Glutamatergic neuron (in vitro differentiated cells): ENCODE results near the gene CLRN3. TPM values are rescaled to one million over a fixed set of nuclear protein-coding genes. Genes with fewer than 3 reads are reported as not detected.

ENCODE experiments used
- DNase-seq: peaks from one replicate; pipeline ENCODE4 v3.0.0; 2022
- H3K27ac Mint-ChIP-seq: one replicate; pipeline ENCODE4 v1.8.0; 2020; ENCODE audit warnings: mild to moderate bottlenecking, mixed read lengths, inconsistent platforms; ENCODE audit not compliant: unreplicated experiment
- H3K27me3 Mint-ChIP-seq: one replicate; pipeline ENCODE4 v1.8.0; 2020; ENCODE audit warnings: mild to moderate bottlenecking, moderate library complexity, mixed read lengths, inconsistent platforms; ENCODE audit not compliant: unreplicated experiment
- H3K36me3 Mint-ChIP-seq: one replicate; pipeline ENCODE4 v1.8.0; 2020; ENCODE audit warnings: mild to moderate bottlenecking, mixed read lengths, inconsistent platforms; ENCODE audit not compliant: unreplicated experiment
- H3K4me1 Mint-ChIP-seq: one replicate; pipeline ENCODE4 v1.8.0; 2020; ENCODE audit warnings: mild to moderate bottlenecking, low read depth, mixed read lengths, inconsistent platforms; ENCODE audit not compliant: unreplicated experiment
- H3K4me3 Mint-ChIP-seq: one replicate; pipeline ENCODE4 v1.8.0; 2020; ENCODE audit warnings: mild to moderate bottlenecking, mixed read lengths, inconsistent platforms; ENCODE audit not compliant: unreplicated experiment
- H3K9me3 Mint-ChIP-seq: one replicate; pipeline ENCODE4 v1.8.0; 2020; ENCODE audit warnings: mild to moderate bottlenecking, moderate library complexity, mixed read lengths, inconsistent platforms; ENCODE audit not compliant: unreplicated experiment
- CTCF ChIP-seq: fragments of 200-600 bp; sonication (generic); IDR thresholded peaks from one replicate; pipeline ENCODE4 v1.5.0; 2021; ENCODE audit not compliant: partially characterized antibody, unreplicated experiment
- total RNA-seq: library from RNA; stranded (reverse); fragmentation: NEBNext Ultra II Directional; extraction: Animal tissue kit (Norgen Biotek cat#: 25700); gene quantifications from one replicate; pipeline ENCODE4 v1.2.1, GENCODE V29; 2021; ENCODE audit not compliant: unreplicated experiment

CLRN3 gene
- total RNA-seq, 1 donor from 2014 or later: not detected

- Mint-ChIP-seq H3K4me3 (no peak overlapping the region), H3K27ac (no peak overlapping the region), H3K9me3 (peaks cover 6% of the 10 kb centered on the region), H3K36me3 (no peaks in the 10 kb centered on the region), H3K27me3 (peaks cover 6% of the 10 kb centered on the region), H3K4me1 (no peaks in the 10 kb centered on the region)
- no peak for DNase-seq
- TF ChIP-seq CTCF: no peak
Measured at GRCh38 chr10:127848226-127848625, 44.5 kb downstream of the CLRN3 start.

GRCh38 chr10:127845756-127846155 lies 47.0 kb downstream of the CLRN3 start:
- no peak for DNase-seq
- no peak overlapping the region for H3K4me3 Mint-ChIP-seq
- no peaks in the 10 kb centered on the region for H3K36me3 Mint-ChIP-seq
- H3K27me3 Mint-ChIP-seq: peaks cover 6% of the 10 kb centered on the region
- H3K4me1 Mint-ChIP-seq: no peaks in the 10 kb centered on the region
- peaks cover 3% of the 10 kb centered on the region for H3K9me3 Mint-ChIP-seq
- no peak overlapping the region for H3K27ac Mint-ChIP-seq
- TF ChIP-seq CTCF: no peak

GRCh38 chr10:127840884-127841283 lies 51.9 kb downstream of the CLRN3 start:
- no peak for TF ChIP-seq CTCF
- H3K27ac Mint-ChIP-seq: no peak overlapping the region
- H3K4me1 Mint-ChIP-seq: no peaks in the 10 kb centered on the region
- H3K36me3 Mint-ChIP-seq: no peaks in the 10 kb centered on the region
- no peak overlapping the region for H3K4me3 Mint-ChIP-seq
- H3K9me3 Mint-ChIP-seq: no peaks in the 10 kb centered on the region
- peaks cover 2% of the 10 kb centered on the region for H3K27me3 Mint-ChIP-seq
- DNase-seq: no peak

- Mint-ChIP-seq H3K36me3 (no peaks in the 10 kb centered on the region), H3K4me3 (no peak overlapping the region), H3K4me1 (no peaks in the 10 kb centered on the region), H3K9me3 (peaks cover 2% of the 10 kb centered on the region), H3K27me3 (peaks cover 5% of the 10 kb centered on the region), H3K27ac (no peak overlapping the region)
- TF ChIP-seq CTCF: no peak
- DNase-seq: no peak
Measured at GRCh38 chr10:127836966-127837365, 55.8 kb downstream of the CLRN3 start.

- no peak for DNase-seq
- no peak overlapping the region for H3K4me3 Mint-ChIP-seq
- H3K9me3 Mint-ChIP-seq: peaks cover 2% of the 10 kb centered on the region
- no peaks in the 10 kb centered on the region for H3K36me3 Mint-ChIP-seq
- H3K27ac Mint-ChIP-seq: no peak overlapping the region
- peaks cover 5% of the 10 kb centered on the region for H3K27me3 Mint-ChIP-seq
- TF ChIP-seq CTCF: no peak
- no peaks in the 10 kb centered on the region for H3K4me1 Mint-ChIP-seq
Measured at GRCh38 chr10:127836176-127836575, 56.6 kb downstream of the CLRN3 start.
